HG03060 (cell line): ENCODE data around the gene MACROD2.
A peak's percentile ranks its signal among the peaks of the same experiment; 100 is the strongest.

Experiments used
- ATAC-seq: cut with Tn5 transposase; IDR thresholded peaks from one replicate; pipeline ENCODE4 v1.9.1; 2021; ENCODE audit warnings: low read depth, moderate number of reproducible peaks; ENCODE audit not compliant: unreplicated experiment

Gene MACROD2

GRCh38 chr20:14313341-14314020 is 318.2 kb downstream of the MACROD2 start:
- ATAC-seq = no peak

DNA sequence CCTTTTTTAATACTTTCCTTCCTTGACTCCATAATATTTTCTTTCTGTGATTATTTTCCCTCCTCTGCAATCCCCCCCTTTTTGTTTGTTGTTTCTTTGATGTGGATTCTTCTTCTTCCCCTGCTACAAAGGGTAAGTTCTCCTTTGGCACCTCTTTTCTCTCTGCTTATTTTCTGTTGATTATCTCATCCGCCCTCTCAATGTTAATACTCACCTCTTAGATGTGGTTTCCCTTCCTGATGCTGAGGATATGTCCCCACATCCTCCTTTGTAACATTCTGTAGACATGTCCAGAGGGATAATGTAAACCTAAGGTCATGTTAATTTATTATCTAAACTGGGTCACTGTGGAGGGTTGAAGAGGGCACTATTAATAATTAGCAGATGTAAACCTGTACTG is 324.4 kb downstream of the MACROD2 start:
- no peak for ATAC-seq

GRCh38 chr20:14331646-14332045 is 336.3 kb downstream of the MACROD2 start:
- no peak for ATAC-seq

DNA sequence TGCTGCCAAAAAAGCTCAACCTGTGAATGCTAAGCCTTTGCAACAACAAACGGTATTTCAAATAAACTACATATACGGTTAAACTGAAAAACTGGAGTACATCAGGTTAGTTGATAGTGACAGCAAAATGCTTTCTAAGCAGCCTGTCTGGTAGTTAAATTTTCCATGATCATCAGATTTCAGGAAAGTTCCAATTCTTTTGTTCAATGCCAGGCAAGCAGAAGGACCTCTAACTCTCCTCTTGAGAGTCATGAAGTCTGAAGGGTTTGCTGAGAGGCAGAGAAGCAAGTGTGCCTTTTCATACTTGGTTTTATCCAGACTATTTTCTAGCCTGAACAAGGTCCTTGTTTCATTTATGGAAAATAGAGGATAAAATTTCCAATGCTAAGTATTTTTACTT is 337.6 kb downstream of the MACROD2 start:
- no peak for ATAC-seq

DNA sequence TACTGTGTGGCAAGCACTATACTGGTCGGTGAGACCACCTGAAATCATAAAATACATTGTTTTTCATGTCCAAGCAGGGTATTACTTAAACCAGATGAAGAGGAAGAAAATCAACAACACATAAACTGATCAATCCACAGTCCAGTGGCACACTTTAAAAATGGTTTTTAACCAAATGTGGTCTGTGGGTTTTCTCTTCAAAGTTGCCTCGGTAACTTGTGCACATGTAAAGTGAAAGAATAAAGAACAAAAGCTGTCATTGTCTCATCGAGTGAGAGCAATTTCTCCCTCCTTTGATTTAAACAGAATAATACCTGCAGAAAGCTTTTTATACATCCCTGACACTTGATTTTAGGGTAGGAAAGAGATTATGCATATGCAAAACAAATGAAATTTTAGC is 338.4 kb downstream of the MACROD2 start:
- no peak for ATAC-seq

DNA sequence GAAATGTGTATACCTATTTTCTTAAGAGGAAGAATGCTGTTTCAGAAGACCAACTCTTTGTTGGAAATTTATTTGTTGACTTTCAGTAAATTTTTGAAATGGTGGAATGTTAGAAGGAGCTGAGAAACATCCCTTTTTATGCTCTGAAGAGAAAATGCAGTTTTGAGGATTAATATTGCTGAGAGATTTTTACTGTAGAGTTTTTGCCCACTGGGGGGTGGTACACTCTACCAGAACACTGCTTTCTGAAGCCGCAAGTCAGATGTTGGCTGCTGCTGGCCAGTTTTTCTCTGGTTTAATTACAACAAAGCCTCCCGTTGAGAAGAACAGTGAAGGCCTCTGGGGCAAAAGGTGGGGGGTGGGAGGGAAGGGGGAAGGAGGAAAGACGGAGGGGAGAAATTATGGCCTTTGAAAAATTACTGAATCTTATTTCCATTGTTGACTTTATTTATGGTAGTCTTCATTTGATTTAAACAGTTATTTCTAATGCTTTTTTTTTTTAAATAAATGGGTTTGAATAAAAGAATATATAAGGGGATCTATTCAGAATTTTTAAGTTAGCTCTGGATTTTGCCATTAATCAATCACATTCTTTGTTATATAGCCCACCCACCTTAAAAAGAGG is 339.1 kb downstream of the MACROD2 start:
- no peak for ATAC-seq

GRCh38 chr20:14335052-14335451 is 339.7 kb downstream of the MACROD2 start:
- ATAC-seq = no peak

DNA sequence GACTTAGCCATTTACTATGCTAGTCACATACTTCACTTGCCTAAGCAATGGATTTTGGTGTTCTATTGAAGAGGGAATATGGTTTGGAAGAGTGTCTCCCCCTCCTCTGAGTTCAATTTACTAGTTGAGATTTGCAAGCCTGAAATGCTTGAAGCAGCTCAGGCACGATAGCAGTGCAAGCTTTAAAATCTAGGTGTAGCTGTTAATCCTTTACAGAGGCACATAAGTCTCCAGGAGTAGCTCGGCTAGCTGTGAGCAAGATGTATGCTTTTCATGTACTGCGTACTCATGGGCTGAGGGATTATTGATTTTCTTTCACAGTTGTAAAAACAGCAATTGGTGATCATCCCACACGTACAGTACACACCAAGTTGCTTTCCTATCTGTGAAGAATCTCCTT is 341.4 kb downstream of the MACROD2 start:
- ATAC-seq = no peak

DNA sequence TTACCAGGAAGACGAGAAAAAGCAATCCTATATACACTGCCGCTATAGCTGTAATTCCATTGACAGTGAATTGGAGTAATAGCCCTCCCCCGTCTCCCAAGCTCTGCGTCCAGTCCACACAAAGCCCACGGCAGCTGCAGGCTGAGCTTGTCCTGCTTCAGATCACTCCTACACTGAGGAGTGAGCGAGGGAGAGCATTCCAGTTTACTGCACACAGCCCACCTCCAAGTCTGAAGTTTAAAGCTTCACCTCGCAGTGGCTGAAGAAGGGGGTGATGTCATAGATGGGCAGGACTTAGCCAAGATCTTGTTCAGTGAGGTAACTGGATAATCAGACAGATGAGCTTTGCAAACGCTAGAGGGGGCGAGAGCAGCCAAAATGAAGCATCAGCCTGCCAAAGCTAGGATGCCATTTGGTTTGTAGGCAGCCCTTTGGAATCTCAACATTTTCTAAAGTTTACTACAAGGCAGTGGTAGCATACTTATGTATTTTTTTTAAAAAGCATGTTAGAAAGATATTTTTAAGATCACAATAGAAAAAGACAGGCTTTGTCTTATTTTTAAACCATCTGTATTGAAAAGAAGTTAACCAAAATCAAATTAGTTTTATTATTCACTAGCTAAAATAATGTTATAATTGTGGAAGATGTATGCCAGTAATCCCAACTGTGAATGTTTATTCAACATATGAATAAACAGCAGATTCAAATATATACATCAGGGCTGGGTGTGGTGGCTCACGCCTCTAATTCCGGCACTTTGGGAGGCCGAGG is 342.3 kb downstream of the MACROD2 start, which contains the start of gene FLRT3:
Gene FLRT3 (minus strand): TSS at position 213 of the 772 bp plus-strand sequence. CDS start 10,106 bp downstream, outside the sequence.
- peak; percentile 86 for ATAC-seq

GRCh38 chr20:14341801-14342200 is 346.5 kb downstream of the MACROD2 start:
- no peak for ATAC-seq

DNA sequence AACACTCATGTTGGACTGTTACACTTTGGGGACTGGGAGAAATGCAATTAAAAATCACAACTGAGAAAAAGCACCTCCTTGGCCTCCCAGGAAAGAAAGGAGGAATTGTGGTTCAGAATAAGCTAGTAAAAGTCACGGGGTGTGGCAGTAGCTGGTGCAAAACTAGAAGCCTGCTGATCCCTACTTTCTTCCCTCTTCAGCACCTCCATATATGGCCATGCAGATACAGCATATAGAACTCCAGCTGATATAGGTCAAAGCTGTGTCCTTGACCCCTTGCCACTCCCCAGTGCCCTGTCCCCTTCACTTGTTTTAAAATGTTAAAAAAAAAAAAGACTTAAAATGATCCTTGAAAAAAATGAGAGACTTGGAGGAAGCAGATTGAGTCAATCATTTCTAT is 347.6 kb downstream of the MACROD2 start:
- ATAC-seq = no peak

GRCh38 chr20:14343491-14344065 is 348.3 kb downstream of the MACROD2 start:
- no peak for ATAC-seq

DNA sequence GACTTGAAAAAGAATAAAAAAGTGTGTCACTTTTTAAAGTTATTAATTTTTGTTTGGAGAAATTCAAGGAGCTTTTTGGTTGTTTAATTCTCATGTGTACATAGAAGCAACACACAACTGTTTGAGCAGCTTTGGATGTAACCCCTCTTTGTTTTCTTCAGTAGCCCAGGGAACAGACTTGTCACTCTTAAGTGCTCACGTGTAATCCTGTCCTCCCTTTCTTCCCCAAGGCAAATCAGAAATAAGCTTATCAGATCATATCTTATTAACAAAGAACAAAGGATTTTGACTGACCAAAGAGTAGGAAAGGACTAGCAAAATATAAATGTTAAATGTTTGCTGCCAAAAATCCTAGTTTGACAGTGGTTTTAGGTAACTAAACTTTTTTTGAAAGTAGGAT is 349.4 kb downstream of the MACROD2 start:
- no peak for ATAC-seq

GRCh38 chr20:14355791-14356190 is 360.5 kb downstream of the MACROD2 start:
- ATAC-seq = no peak

DNA sequence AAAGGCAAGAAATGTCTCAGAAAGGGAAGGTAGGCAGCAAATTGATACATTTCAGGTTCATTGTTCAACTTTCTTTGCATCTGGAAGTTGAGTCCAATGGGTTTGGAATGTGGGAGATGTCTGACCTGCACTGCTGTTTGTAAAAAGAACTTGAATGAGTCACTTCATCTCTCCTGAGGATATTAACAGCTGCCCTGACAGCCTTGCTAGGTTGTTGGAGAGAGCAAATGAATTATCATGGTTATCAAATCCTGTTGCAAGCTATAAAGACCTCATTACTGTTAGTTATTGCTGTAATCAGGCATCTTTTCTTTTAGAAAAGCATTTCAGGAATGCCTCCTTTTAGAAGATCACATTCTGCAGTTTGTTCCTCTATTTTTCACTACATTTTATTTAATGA is 365.1 kb downstream of the MACROD2 start:
- ATAC-seq = no peak

DNA sequence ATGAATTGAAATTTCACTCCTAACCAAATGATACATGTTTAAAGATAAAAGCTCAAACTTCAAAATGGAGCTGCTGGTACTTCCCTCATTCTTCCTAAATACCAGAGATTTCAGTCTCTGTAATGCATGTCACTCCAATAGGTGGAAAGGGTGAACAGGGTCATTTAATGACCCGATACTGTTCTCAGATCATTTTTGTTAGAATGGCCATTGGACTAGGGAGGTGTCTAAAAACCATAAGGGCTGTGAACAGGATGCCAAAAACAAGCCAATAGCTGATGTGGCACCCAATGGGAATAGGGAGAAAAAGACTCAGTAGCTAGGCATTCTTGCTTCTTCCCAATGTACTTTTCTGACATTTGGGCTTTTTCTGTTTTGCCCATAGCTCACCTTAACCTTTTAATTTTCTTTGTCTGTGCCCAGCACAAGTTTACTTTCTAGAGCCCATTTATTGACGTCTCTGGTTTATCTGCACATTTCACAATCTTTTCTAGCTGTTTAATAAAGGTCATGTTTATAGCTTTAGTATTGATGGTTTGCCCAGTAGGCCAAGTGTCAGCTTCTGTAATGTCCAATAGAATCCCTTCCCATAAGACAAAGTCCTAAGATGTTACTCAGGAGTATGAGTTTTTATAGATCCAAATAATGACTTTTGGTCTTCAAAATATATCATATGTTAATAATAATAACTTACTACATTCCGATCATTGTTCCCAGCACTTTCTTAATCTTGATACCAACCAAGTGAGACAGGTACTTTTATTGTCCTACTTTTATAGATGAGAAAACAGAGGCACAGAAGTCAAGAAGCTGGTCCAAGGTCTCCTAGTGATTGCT is 366.4 kb downstream of the MACROD2 start:
- no peak for ATAC-seq

GRCh38 chr20:14374196-14374595 is 378.9 kb downstream of the MACROD2 start:
- no peak for ATAC-seq

GRCh38 chr20:14375416-14375985 is 380.2 kb downstream of the MACROD2 start:
- ATAC-seq = no peak

DNA sequence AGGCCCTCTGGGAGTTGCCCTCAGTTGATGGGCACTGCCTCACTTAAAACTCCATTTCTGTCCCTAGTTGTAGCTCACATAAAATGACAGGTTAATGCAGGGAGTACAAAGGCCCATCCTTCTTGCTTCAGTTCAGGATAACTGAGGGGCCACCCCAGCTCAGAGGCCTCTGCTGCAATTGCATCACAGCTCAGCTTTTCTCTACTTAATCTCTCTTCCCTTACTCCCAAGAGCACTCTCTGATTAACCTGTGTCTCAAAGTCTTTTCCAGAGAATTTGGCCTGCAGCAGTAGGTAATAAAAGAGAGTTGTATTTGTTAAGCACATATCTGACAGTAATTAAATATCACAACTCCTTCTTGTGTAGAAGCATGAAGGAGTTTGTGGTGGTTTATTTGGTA is 383.0 kb downstream of the MACROD2 start:
- no peak for ATAC-seq

DNA sequence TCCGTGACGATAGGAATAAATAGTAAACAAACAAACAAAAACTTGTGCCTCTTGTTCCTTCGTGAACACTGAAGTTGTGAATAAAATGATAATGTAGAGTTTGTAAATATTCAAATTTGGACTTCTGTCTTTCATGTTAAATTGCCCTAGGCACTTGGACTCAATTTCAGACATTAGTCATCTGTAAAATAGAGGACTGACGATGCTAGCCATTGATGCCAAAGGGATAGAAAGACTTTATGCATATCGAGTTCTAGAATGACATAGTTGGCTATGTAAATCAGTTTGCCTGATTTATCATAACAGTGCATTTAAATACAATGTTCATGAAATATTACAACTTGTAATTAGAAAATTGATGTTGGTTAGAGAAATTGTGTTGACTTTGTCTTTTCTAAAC is 388.0 kb downstream of the MACROD2 start:
- no peak for ATAC-seq
